Measurements from ENCODE around the gene NACC2.
A peak's percentile ranks its signal among the peaks of the same experiment; 100 is the strongest.

NACC2 gene

DNA sequence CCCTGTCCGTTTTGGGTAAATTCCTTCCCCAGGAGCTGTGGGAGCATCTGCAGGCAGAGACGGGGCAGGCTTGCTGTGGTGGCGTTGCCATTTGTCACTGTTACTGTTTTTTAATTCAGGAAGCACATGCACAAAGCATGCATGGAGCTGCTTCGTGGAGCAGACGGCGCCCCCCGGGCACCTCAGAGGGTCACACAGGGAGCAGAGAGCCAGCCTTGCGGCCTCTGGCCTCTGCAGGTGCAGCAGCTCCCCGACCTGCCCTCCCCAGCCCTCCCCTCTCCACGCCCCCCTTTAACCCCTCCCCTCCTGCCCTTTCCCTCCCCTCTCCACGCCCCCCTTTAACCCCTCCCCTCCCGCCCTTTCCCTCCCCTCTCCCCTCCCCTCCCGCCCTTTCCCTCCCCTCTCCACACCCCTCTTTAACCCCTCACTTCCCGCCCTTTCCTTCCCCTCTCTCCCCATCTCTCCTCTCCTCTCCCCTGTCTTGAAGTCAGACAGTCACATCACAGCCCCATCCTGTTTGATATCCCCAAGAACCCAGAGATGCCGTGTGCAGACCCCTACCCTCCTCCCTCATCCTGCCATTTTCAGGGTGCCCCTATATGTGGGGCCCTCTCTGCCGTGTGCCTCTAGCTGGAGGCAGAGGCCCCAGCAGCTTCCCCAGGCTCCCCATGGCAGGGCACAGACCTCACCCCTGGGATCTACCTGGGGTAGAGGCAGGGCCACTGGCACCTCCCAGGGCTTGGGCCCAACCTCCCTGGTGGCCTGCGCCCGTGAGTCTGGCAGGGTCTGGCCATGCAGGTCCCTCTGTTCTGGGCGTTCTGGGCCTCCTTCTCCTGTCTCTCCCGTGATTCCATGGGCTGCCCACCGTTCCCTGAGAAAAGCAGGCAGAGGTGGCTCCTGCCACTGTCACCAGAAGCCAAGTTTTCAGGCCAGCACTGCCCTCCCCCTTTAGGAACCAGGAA lies 104.3 kb downstream of the NACC2 start:
- DNase-seq, result peak; percentile 19 to 34

DNA sequence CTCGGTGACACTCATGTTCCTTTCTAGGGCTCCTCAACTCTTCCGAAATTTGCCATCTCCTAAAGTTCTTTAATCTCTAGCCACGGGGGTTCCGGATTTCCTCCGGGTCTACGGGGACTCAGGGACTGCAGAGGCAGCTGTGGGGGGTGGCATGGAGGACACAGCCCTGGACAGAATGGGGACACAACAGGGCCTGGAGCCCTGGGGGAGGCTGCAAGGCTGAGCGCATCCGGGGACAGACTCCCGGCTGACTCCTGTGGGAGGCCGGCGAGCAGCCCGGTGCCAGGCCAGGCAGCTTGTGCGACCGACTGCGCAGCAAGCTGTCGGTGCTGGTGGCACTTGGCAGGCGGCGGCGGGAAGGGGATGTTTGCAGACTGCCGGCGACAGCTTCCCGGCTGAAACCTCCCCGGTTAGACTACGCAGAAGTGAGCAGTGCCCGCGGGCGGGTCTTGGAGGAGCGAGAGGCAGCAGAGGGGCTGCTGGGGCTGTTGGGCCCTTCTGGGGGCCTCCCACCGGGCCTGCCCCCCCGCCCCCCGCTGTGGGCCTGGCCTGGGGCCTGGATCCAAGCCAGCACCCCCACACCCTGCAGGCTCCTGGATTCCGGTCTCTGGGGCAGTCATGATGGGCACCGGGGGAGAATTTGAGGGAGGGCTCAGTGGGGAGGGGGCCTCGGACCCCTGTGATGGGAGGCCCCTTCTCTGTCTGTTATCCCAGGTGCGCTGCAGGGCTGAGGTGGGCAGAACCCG lies 105.2 kb downstream of the NACC2 start:
- peak in 1 of 2 experiments; percentile 12 for DNase-seq

DNA sequence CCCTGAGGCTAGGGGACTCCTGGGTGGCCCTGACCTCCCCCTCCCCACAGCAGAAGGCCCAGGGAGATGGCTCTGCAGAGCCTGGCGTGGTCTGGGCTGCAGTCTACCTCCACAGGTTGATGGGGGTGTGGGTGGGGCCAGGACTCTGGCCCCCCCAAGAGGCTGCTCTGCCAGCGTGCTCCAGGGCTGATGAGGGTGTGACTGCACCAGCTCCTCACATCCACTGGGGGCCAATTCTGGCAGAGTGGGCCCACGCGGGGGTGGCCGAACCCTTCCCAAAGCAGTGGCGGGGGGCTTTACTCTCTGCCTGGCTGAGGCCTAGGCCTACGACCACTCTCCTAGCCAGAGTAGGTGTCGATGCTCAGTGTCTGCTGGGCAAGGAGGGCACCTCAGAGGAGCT lies 105.9 kb downstream of the NACC2 start:
- DNase-seq, result no peak

DNA sequence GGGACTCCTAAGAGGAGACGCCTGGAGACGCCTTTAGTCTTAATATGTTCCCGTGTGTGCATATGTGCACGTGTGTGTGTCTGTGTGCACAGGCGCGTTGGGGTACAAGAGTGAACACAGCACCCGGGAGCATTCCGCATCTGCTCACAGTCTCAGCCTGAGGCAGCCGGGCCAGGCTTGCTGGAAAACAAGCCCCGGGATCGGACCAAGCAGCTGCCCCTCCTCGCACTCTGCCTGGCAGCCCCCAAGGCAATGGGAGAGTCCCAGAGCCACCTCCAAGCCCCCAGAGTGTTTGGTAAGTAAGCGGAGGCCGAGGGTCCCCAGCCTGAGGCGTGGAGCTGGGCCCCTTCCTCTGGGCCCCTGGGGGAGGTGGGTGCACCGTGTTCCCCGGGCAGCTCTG lies 106.6 kb downstream of the NACC2 start:
- DNase-seq, result no peak

DNA sequence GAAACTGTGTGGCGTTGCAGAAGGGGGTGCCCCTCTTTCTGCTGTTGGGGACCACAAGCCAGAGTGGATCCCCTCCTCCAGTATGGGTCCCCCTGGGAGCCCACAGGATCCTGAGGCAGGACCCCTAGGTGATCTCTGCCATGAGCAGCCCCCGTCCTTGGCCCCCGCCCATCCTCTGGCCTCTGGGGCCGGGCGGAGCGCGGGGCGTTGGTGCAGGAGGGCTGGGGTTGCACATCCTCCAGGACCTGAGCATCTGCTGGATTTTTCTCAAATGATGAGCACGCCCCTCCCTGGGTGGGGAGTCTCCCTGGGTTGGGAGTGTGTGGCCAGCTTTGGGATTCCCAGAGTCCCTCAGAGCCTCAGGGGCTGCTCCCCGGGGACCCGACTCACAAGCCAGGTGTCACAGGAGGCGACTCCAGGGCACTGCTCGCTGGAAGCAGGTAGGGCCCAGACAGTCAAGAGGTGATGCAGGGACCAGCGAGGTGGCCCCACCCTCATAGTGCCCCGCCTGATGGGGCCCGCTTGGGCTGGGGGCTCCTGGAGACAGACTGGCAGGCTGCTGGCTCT lies 107.2 kb downstream of the NACC2 start:
- DNase-seq, result no peak

DNA sequence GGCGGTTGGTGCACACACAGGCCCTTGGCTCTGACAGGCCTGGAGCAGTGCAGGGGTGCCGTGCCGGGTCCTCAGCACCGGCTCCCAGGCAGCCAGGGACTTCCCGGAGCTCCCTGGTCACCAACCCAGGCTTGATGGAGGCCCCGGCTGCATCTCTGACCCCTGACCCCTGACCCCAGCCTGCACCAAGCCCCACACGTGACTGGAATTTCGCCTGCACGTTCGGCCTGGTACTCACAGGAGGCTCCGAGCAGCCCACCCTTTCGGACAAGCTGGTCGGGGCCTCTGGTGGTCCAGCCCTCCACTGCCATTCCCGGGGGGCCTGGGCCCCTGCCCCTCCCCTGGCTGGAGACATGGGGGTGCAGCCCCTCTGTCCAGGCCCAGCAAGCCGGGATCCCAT lies 108.5 kb downstream of the NACC2 start:
- DNase-seq, result no peak

DNA sequence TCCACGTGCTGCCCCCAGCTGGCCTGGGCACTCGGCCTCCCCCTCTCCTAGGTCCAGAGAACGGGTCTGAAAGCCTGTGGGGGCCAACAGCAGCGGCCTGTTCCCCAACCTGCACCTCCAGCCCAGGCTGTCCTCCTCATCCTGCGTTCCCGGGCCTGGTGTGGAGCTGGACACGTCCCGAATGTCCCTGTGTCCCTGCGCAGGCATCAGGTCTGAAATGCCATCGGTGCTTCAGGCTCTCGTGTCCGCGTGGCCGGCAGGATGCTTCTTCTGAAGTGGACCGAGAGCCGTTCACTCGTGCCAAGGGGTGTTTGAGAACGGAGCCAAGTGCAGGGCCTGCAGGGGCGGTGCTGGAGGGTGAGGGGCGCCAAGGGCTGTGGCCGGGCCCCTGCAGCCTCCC lies 109.2 kb downstream of the NACC2 start:
- no peak for DNase-seq

DNA sequence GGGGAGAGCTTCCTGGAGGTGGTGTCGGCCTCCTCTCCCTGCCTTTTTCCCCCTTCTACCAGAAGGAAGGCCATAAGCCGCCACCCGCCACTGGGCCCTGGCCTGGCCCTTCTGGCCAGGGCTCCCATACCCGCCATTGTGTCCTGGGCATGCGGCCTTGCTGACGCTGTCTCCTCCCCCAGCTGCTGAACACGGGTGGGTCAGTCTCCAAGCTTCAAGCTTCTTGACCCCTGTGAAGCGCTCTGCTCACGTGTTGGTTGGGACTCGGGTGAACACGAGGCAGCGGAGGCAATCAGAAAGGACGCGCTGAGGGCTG lies 109.7 kb downstream of the NACC2 start:
- DNase-seq, result no peak

DNA sequence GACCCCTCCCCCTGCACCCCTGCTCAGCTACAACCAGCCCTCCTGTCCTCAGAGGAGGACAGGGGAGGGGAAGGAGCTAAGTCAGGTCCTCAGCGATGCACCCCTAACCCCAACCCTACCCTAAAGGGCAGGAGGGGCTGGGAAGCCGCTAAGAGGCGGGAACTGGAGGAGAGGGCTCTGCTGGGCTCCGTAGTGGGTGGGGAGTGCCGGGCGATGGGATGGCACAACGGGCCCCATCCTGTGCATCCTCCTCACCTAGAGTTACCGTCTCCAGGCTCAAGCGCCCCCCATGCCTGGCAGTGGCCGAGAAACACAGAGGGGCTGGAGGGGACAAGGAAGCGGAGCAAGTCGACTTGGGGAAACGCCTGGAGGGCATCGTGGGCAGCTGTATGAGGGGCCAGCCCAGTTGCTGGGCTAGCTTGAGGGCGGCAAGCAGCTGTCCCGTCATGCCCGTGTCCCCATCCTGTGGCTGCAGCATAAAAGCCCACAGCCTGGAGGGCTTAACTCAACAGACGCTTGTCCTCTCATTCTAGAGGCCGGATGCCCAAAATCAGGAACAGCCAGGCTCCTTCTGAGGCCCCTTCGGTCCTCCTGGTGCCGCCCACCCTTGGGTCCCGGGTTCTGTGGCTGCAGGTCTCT lies 110.9 kb downstream of the NACC2 start:
- DNase-seq, result no peak

DNA sequence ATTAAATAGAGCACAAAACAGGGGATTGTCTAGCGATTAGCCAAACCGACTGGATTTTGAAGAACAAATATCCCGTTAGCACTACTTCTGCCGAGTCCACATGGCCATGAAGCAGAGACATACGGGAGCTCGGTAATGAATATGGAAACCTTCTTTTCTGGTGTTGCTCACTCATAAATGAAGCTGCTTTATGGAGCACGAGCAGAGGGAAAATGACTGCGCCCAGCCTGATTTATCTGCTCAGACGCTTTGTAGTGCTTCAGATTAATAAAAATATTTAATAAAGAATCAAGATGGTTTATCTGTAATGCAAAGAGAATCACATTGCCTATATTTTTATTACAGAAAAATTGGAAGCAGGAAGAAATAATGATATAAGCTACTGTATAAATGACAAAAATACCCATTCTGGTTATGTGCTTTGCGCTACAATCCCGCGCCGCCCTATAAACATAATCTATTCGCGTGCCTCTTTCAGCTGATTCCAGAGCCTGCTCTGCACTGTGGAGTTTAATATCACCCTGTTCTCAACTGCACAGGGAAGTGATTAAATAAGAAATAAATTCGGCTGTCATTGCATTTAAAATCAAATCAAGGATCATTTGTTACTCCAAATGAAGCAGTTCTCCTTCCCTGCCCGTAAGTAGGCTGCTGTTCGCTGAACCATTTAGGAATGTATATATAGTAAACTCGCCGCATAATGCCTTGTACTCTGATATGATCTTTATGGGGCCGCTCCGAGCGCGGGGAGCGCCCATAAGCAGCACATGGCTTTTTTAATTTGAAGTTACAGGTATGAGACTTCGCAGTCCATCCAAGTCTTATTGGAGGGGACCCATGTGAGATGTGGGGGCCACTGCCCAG lies 111.6 kb downstream of the NACC2 start:
- DNase-seq, result no peak

DNA sequence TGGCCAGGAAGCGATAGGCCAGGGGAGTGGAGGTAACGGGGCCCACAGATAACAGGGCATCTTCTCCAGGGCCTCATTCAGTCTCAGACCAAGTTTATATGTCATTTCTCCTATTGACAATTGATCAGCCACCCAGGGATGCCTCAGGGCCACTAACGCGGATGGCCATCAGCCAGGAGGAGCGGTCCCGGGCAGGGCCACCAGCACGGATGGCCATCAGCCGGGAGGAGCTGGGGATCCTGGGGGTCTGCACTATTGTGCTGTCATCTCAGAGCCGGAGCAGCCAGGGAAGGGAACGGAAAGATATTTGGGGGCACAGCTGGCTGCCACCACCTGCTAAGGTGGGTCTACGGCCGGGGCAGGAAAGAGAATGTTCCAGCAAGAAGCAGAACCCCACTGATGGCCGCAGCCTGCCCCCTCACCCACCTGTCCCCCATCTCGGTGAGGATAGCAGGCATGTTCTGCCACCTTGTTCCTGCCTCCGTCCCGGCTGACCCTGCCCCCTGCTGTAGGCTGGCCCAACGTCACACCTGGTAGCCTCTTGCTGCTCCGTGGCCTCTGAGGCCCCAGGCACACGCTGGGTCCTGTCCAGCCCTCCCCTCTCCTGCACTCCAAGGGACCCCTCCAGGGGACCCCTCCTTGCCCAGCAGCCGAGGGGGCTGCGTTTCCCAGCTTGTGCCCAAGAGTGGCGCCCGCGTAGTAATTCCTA lies 112.4 kb downstream of the NACC2 start:
- DNase-seq, result no peak

DNA sequence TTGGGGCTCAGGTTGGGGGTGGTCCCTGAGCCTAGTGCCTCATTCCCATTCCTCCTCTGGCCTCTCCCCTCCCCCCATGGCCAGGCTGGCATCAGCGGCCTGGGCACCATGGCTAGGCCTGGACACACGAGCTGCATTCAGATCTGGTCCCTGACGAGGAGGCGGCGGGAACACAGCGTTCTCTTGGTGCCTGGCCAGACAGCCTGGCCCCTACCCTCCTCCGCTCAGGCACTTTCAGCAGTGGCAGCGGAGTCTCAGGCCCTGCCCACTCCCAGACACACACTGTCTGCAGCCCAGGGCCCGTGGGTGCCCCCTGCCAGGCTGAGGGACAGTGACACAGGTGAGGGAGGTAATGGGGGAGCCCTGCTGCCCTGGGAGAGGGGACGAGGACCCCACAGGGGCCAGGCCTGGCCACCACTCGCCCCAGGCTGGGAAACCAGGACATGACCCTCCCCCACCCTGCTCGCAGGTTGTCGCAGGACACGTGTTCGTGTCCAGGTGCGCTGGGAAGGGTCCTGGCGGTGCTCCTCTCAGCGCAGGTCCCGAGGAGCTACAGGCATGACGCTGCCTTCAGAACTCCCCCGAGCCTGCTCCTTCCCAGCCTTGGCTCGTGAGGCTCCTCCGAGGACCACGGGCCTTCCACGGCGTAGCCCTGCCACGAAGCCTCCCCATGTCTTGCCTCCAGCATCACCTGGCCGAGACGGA lies 114.0 kb downstream of the NACC2 start:
- no peak for DNase-seq

DNA sequence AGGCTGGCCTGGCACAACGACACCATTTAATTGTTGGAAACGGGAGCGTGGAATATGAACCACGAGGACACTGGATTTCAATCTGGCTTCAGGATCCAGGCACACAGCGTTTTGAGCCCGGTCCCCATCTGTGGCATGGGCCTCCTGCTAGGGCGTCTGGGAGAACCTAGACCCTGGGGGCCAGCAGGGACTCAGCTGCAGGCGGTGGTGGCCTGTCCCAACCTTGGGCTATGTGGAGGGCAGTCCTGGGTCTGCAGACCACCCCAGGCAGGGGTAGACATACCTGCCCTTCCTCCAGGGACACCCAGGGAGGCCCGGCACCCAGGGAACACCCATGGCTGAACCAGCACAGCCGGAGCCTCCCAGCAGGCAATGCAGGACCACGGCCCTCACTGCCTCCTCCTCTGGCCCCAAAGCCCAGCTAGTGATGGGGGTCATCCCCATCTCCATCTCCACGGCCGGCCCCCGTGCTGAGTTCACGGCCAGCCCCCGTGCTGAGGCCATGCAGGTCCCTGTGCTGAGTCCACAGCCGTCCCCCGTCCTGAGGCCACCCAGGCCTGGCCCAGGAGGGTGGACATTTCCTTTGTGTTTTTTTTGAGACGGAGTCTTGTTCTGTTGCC lies 115.4 kb downstream of the NACC2 start:
- DNase-seq, result no peak

DNA sequence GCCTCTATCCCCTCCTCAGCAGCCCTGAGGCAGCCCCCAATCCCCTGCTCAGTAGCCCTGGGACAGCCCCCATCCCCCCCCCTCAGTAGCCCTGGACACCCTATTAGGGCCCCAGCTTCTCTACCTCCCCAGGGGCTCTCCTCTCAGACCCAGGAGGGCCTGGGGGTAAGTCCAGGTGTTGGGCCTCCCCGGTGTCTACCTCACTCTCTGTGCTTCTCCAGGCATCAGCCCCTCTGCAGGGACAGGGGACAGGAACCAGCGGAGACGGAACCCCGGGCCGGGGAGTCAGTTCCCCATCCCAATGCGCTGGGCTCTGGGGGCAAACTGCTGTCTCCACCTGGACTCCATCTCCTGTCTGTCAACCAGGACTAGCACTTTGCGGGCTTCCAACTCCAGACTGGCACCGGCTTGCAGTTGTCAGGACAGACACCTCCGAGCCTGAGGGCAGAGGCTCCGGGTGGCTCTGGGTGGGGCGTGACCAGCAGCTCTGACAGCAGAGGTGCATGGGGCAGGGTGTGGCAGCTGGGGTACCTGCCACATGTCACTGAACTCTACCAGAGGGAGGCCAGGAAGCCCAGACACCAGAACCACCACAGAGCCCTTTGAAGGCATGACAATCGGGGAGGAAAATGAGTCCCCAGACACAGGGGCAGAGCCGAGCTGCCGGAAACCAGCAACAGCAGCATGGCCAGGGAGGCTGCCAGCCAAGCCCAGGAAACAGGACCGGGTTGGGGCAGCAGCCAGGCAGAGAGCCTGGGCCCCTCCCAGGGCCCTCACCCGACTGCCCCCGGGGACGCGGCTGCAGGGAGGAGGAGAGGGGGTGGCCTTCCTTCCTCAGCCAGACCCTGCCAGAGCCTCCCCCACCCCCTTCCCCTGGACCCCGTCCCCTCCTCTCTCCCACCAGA lies 116.2 kb downstream of the NACC2 start:
- peak; percentile 15 to 25 for DNase-seq

DNA sequence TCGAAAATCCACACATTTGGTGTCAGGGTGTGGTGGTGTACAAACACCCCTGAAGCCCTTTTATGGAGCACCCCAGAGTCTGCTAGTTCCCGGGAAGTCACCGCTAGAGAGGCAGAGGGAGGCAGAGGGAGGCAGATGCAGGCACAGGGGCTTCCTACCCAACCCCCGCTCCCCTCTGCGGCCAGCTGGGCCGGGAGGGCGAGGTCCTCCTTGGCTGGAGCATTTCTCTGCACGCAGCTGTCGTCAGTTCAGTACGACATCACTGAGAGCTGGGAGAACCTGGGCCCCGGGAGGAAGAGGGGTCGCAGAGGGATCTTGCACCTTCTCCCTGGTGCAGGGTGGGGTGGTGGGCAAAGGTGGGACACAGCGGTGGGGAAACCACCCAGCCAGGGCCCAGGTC lies 118.1 kb downstream of the NACC2 start:
- no peak for DNase-seq

DNA sequence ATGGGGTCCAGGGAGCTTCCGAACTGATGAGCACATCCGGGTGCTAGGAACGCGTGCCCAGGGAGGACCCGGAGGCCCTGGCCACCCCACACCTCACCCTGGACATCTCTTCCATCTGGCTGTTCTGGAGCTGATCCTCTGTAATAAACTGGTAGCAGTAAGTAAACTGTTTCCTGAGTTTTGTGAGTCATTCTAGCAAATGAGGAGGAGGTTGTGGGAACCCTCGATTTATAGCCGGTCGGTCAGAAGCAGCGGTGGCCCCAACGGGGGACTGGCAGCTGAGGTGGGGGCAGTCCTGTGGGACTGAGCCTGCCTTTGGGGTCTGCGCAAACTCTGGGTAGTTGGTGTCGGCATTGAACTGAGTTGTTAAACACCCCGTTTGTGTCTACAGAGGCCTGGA lies 118.6 kb downstream of the NACC2 start:
- no peak for DNase-seq

DNA sequence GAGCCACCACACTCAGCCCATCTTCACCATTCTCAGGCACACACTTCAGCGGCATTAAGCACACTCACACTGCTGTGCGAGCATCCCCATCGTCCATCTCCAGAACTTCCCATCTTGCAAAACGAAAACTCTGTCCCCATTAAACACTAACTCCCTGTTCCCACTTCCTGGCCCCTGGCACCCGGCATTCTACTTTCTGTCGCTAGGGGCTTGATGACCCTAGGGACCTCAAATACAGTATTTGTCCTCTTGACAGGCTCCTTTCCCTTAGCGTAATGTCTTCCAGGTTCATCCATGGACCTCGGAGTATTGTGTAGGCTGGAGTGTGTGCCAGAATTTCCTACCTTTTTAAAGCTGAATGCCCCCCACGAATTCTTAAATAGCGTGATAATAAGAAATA lies 119.3 kb downstream of the NACC2 start:
- no peak for DNase-seq

DNA sequence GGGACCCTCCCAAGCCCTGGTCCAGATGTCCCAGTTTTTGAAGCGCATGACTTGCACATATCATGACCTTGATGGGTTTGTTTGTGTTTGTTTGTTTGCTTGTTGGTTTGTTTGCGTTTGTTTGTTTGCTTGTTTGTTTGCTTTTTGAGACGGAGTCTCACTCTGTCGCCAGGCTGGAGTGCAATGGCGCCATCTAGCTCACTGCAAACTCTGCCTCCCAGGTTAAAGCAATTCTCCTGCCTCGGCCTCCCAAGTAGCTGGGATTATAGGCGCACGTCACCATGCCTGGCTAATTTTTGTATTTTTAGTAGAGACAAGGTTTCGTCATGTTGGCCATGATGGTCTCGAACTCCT lies 120.9 kb downstream of the NACC2 start:
- DNase-seq, result no peak

Measured in stimulated activated CD4-positive, alpha-beta T cell treated with anti-CD3 and anti-CD28 coated beads, Interleukin-4, amount 100 ng/mL, for 4 hours (primary cell).